ENCODE measurements around the gene CELA2B.

GRCh38 chr1:15454256-15454655 is 21.6 kb upstream of the CELA2B start:
- TF ChIP-seq POLR2AphosphoS5 (IDR thresholded peaks at IDR 0.05; ENCODE audit: low read depth, low read length) (no peak), ATF3 (IDR thresholded peaks at IDR 0.05; ENCODE audit: insufficient read depth, low read depth, low read length) (no peak), TBP (IDR thresholded peaks at IDR 0.05; ENCODE audit: low read depth, low read length) (no peak), PHF8 (conservative IDR thresholded peaks at IDR 0.05; ENCODE audit: low read depth, low read length) (no peak), FOSL1 (IDR thresholded peaks at IDR 0.05; ENCODE audit: insufficient read depth, low read depth, low read length) (no peak), MAX (IDR thresholded peaks at IDR 0.05) (no peak), POLR2A (IDR thresholded peaks at IDR 0.05; ENCODE audit: control extremely low read depth in 1 of 2, low read depth in 2 of 2, low read length in 2 of 2) (no peak), CTCF (IDR thresholded peaks at IDR 0.05; ENCODE audit: control extremely low read depth in 1 of 3, insufficient read depth in 1 of 3, low read depth in 1 of 3, low read length in 3 of 3) (no peak), EGR1 (IDR thresholded peaks at IDR 0.05; ENCODE audit: borderline replicate concordance, low read depth, low read length) (no peak), SP1 (IDR thresholded peaks at IDR 0.05; ENCODE audit: low read depth, low read length) (no peak)
- TF ChIP-seq, protein P1, sequence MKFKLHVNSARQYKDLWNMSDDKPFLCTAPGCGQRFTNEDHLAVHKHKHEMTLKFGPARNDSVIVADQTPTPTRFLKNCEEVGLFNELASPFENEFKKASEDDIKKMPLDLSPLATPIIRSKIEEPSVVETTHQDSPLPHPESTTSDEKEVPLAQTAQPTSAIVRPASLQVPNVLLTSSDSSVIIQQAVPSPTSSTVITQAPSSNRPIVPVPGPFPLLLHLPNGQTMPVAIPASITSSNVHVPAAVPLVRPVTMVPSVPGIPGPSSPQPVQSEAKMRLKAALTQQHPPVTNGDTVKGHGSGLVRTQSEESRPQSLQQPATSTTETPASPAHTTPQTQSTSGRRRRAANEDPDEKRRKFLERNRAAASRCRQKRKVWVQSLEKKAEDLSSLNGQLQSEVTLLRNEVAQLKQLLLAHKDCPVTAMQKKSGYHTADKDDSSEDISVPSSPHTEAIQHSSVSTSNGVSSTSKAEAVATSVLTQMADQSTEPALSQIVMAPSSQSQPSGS (IDR thresholded peaks at IDR 0.05; ENCODE audit: low read length) = no peak
- TF ChIP-seq, protein P2, sequence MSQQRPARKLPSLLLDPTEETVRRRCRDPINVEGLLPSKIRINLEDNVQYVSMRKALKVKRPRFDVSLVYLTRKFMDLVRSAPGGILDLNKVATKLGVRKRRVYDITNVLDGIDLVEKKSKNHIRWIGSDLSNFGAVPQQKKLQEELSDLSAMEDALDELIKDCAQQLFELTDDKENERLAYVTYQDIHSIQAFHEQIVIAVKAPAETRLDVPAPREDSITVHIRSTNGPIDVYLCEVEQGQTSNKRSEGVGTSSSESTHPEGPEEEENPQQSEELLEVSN (IDR thresholded peaks at IDR 0.05) = no peak

All from H1 (cell line).